ENCODE results near the gene CABLES2.

CABLES2 gene

DNA sequence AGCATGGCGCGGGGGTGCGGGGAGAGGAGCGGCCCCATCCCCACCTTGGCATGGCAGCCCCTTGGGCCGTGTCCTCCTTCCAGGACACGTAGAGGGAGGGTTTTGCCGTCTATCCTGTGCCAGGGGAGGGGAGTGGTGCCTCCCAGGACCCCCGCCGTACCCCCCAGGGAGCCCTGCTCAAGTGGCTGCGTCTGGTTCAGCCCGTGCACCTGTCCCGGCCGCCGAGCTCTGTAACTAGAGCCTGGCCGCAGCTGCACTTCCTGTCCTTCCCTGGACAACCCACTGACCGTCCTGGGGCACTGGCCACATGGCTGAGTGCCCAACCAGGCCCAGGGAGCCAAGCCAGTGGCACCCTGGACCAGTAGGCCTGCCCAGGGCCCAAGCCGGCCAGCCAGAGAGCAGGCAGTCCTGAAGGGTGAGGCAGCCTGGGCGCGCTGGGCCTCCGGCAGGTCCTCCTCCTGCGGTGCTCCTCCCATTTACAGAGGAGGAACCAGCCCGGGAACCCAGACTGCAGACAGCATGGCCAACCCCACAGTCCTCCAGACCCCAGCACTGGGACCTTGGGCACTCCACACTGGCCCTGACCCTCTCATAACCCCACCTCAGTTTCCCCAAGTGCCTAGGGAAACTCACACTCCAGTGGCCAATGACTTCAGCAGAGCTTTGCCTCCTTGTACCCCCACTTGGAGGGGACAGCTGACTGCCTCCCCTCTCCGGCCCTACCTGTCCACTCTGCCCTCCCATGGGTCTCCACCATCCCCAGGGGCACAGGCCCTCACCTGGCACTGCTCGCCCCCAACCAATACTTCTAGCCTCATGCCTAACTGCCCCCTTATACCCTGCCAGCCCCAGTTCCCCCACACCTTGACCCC, 48.7 kb downstream of the CABLES2 start:
- DNase-seq, result no peak

DNA sequence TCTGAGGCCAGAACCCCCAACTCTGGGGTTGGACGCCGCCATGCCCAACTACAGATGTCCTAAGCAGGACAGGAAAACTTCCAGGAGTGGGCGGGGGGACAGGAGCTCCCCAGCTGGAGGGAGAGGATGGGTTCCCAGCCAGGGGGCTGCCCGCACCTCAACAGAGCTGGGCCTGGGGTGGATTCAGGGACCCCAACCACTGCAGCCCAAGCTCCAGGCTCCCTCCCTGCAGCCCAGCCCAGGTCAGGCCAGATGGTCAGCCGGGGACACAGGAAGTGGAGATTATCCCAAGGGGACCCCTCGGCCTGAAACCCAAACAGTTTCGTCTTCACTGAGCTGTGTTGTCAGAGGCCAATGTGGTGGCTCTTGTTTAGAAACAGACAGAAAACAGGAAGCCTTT, 49.4 kb downstream of the CABLES2 start:
- no peak for DNase-seq

GRCh38 chr20:62357187-62357667, 49.9 kb downstream of the CABLES2 start:
- no peak for DNase-seq

DNA sequence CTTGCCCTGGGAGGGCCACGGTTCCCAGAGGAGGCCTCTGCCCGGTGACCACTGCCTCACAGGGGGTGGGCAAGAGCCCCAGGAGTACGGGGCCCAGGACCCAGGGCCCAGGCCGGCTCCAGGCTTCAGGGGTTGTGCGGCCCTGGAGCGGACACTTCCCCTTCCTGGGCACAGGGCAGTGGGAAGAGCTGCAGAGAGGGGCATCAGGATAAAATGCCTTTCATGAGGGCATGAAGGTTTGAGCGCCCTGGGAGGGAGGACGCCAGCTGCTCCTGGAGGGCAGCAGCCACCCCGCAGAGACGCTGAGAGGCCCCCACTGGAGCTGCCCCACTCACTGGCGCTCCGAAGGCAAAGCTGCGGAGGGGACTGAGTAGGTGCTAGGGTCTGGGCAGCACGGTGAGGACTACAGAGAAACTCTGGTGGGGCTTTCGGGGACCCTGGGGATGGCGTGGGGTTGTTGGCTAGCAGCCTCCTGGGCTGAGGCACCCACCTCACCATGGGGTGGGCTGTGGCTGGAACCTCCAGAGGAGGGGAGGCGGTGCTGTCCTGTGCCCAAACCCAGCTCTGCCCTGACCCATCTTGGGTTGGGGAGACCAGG, 50.4 kb downstream of the CABLES2 start:
- DNase-seq, result no peak

GRCh38 chr20:62355878-62356588, 51.1 kb downstream of the CABLES2 start:
- DNase-seq, result no peak

DNA sequence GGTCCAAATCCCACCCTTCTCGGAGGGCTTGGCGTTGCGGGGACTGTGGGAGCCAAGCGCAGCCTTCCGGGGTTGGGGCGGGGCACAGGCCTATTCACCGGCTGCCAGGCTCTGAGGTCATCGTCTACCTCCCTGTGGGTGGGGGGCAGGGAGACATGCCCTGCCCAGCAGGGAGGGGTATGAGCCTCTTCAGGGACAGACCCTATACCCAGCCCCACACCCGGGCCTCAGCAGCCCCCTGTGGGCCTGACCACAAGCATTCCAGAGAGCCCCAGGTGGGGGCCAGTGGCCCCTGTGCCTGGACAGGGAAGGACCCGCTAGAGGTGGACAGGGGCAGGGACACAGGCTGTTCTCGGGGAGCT, 51.6 kb downstream of the CABLES2 start:
- DNase-seq, result no peak

GRCh38 chr20:62354811-62355341, 52.2 kb downstream of the CABLES2 start:
- no peak for DNase-seq

- no peak for DNase-seq
Observed at GRCh38 chr20:62354031-62354808, 52.9 kb downstream of the CABLES2 start.

DNA sequence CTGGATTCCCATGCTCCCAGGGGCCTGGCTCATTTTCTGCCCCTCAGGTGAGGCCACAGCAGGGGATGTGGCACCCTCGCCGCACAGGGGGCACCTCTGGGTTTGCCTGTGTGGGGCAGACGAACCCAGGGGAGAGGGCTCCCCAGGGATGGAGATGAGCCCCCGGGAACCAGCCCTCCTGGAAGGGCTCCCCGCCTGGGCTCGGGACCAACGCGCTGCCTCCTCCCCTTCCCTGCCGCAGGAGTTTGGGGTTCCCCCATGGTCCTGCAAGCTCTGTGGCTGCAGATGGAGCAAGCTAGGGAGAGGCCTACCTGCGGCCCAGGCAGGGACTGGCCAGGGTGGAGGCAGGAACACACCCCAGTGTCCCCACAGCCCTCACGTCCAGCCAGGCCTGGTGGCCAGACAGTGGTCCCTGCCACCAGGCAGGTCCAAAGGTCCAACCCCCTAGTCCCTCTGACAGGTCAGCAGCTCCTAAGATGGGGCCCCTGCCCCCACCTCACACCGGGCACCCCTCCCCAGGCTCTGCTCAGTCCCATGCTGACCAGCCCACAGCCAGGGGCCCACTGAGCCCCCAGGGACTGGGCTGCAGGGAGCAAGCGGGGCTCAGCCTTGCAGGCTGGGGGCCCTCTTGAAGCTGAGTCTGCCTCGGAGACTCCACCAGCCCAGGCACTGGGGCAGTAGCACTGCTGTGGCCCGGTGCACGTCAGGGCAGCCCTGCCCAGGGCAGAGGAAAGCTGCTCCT, 53.6 kb downstream of the CABLES2 start:
- DNase-seq, result no peak

DNA sequence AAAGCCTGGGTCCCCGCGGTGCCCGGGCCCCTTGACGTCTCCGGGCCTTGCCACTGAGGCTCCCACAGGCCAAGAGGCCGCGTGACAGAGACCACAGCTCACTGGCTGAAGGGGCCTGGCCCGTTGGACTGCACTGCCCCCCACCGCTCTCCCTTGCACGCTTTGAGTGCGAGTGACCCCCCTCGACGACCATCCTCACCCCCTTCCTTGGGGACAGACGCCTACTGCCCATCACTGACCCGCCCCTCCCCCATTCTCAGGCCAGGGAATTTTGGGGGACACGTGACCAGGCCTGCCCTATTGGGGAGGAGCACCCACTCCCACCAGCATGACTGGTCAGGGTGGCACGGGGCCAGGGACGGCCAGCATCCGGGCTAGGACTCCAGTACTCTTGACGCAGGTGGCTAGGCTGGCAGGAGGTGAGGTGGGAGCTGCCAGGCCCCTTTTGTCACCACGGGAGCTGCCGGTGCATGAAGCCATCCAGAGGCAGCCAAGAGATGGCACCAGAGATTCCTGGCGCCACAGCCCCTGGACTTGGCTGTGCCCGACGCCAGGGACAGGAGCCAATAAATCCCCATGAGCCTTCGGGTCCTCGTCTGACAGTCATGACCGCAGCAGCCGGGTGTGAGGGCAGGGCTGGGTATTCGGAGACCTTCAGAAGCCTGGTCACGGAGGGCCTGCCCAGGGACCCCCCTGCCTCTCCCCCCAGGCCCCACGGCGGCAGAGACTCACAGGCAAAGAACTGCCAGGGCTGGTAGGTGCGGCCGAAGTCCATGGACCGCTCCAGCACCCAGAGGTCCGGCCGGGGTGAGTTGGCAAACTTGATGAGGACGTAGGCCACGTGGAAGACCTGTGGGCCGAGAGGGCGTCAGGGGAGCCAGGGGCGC, 54.4 kb downstream of the CABLES2 start:
- no peak for DNase-seq

DNA sequence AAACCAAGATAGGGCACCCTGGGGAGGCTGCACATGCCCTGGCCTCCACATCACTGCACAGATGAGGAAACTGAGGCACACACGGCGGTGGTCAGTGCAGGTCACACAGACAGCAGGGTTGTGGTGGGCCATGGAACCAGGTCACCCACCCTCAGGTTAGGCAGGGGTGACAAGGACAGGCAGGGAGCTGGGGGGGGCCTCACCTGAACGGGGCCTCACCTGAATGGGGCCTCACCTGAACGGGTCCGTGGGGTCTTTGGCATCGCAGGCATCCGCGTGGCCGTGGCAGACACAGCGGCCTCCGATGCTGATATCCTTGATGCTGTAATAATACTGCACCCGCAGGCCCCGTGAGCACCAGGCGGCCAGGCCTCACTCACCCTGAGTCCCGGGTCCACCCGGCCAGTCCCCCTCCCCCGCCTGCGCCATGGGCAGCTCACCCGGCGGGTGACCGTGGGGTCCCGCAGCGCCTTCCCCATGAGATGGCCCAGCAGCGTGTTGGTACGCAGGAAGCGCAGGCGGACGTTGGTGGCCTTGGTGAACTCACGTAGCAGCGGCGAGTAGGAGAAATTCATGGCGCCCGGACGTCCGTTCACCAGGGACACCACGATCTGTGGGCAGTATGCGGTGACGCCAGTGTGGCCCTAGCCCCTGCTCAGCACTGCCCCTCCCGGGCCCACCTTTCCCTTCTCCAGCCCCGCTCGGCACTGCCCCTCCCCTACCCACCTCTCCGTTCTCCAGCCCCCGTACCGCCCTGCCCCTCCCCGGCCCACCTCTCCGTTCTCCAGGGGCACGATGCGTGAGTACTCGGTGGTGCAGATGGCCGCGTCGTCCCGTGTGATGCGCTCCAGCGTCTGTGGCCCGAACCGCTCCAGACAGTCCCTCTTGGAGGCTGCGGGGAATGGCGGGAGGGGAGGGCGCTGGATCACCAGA, 55.4 kb downstream of the CABLES2 start:
- no peak for DNase-seq

GRCh38 chr20:62350629-62351422, 56.3 kb downstream of the CABLES2 start:
- no peak for DNase-seq

DNA sequence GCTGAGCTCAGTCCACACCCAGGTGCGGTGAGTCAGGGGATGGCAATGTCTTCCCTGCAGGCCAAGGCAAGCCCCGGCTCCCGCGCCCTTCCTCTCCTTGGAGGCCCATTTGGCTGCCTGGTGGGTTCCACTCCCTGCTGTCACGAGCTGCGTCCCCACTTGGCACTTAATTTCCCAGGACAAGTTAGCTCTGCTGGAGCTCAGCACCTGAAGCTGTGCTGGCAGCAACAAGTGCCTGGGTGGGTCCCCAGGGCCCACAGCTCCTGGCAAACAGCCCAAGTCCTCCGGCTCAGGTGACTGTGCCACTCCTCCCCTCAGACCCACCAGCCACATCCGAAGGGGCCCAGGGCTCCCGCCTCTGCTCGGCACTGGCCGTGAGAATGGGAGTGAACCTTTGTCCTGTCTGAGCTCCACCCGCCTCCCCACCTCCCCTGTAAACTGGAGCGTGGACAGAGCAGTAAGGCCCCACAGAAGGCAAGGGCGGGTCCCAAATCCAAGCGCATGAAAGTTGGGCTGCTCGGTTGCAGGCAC, 56.9 kb downstream of the CABLES2 start:
- DNase-seq, result no peak

GRCh38 chr20:62349556-62350097, 57.5 kb downstream of the CABLES2 start:
- no peak for DNase-seq

DNA sequence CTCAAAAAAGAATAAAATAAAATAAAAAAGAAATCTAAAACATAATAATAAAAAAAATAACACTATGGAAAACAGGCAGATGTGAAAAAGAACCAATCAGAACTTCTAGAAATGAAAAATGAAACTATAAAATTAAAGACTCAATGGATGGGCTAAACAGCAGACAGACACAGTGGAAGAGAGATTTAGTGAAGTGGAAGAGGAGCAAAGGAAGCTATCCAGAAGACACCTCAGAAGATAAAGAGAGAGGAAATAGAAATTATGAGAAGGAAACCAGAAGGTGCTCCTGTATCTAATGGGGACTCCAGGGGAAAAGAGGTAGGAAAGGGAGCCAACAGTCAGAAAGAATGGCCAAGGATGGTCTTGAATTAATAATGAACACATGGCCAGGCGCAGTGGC, 58.5 kb downstream of the CABLES2 start:
- no peak for DNase-seq

DNA sequence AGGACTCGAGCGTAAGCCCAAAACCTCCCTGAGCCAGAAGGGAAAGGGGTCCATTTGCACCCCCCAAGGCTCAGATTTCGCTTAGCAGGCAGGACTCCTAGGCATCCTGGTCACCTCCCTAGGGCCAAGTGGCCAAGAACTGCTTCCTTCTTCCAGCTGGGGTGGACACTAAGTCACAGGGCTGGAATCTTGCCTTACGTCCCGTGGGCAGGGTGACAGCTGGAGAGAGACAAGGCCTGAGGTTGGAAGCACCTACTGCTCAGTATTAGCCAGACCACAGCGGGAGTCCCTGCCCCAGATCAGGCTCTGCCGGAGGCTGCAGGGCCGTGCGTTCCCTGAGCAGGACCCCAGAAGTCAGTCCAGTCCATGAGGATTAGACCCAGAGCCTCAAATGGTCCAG, 59.6 kb downstream of the CABLES2 start:
- DNase-seq, result no peak

- no peak for DNase-seq
Observed at GRCh38 chr20:62347151-62347404, 60.0 kb downstream of the CABLES2 start.

- no peak for DNase-seq
Observed at GRCh38 chr20:62346398-62347150, 60.5 kb downstream of the CABLES2 start.
